ENCODE data around the gene PRKAG2. TPM values are rescaled to one million over a fixed set of nuclear protein-coding genes. Genes with fewer than 3 reads are reported as not detected.

The PRKAG2 gene
- total and polyA plus RNA-seq, 2 of the 8 experiments (the other 6 are each of a cell fraction or from before 2014, with no cell fraction given), result 7.5 to 18.1 TPM

DNA sequence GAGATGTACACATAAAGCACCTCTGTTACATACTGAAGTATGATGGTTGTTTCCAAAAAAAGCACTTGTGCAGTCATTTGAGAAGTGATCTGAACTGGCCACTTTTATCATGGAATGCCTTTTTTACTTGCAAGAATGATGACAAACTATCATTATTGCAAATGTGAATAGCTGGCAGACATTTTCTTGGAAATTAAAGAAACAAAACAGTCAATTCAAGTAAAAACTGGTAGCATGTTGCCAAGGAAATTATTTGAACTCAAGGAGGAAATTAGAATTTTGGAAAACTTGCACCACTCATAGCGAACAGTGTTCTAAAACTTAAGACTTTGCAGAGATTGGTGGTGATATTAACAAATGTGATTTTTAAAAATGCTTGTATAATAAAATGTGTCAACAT, 363.8 kb downstream of the PRKAG2 start:
- peaks cover 37 to 50% of the 10 kb centered on the region in 2 experiments for H4K20me1 ChIP-seq (replicated peaks in 1 of 2; ENCODE audit: control insufficient read depth in 1 of 2, insufficient read depth in 2 of 2, low read length in 2 of 2)
- FAIRE-seq, result no peak
- no peak overlapping the region for H3K4me3 ChIP-seq (ENCODE audit: extremely low read depth in 1 of 4, insufficient read depth in 2 of 4, low read depth in 3 of 4, low read length in 4 of 4)
- TF ChIP-seq POLR2A (IDR thresholded peaks at IDR 0.05; ENCODE audit: control extremely low read depth in 1 of 2, low read depth in 2 of 2, low read length in 2 of 2) (no peak), SP2 (IDR thresholded peaks at IDR 0.05; ENCODE audit: low read length) (no peak), JUND (IDR thresholded peaks at IDR 0.05; ENCODE audit: low read length) (no peak), SRF (IDR thresholded peaks at IDR 0.05; ENCODE audit: low read depth, low read length) (no peak), CREB1 (IDR thresholded peaks at IDR 0.05) (no peak), SUZ12 (IDR thresholded peaks at IDR 0.05; ENCODE audit: low read length) (no peak), CEBPB (IDR thresholded peaks at IDR 0.05; ENCODE audit: low read depth, low read length) (no peak), TAF7 (optimal IDR thresholded peaks at IDR 0.05; ENCODE audit: borderline replicate concordance, low read depth, low read length) (no peak), KDM4A (IDR thresholded peaks at IDR 0.05; ENCODE audit: low read depth, low read length, severe bottlenecking) (no peak), TAF1 (IDR thresholded peaks at IDR 0.05; ENCODE audit: low read depth, low read length) (no peak), SIN3A (conservative IDR thresholded peaks at IDR 0.05 in 1 of 2, IDR thresholded peaks at IDR 0.05 in 1 of 2; ENCODE audit: low read depth in 1 of 2, low read length in 2 of 2) (no peak), BCL11A (IDR thresholded peaks at IDR 0.05; ENCODE audit: low read depth in 2 of 2, low read length in 2 of 2) (no peak), RBBP5 (IDR thresholded peaks at IDR 0.05; ENCODE audit: borderline replicate concordance, low read depth, low read length) (no peak)

More for the DNA sequence above, 363.8 kb downstream of the PRKAG2 start:
- Histone ChIP-seq H3K79me2 (ENCODE audit: control insufficient read depth in 1 of 2, insufficient read depth in 2 of 2, low read length in 2 of 2) (peaks cover 58 to 100% of the 10 kb centered on the region in 2 experiments), H4K5ac (ENCODE audit: insufficient read length, low read depth, low read length) (no peak overlapping the region), H3K27me3 (replicated peaks in 1 of 4; ENCODE audit: control insufficient read depth in 3 of 4, extremely low read depth in 1 of 4, insufficient read depth in 3 of 4, low read length in 3 of 4) (no peaks in the 10 kb centered on the region), H2BK120ac (replicated peaks; ENCODE audit: low read depth, low read length) (no peak overlapping the region), H3K9ac (replicated peaks in 1 of 4; ENCODE audit: extremely low read depth in 1 of 4, low read depth in 3 of 4, low read length in 3 of 4) (no peak overlapping the region), H2BK5ac (ENCODE audit: low read depth, low read length) (no peak overlapping the region), H3K27ac (ENCODE audit: low read depth, low read length) (no peak overlapping the region), H2AFZ (ENCODE audit: low read length) (no peak overlapping the region), H3K4me2 (ENCODE audit: insufficient read depth in 1 of 2, low read depth in 2 of 2, low read length in 2 of 2) (no peak overlapping the region), H3K23ac (ENCODE audit: insufficient read length) (no peak overlapping the region), H3K9me3 (ENCODE audit: insufficient read depth in 2 of 2, low read depth in 1 of 2, low read length in 1 of 2) (no peaks in the 10 kb centered on the region), H4K91ac (replicated peaks; ENCODE audit: insufficient read length, low read length) (no peak overlapping the region), H3K18ac (ENCODE audit: extremely low read depth, low read length) (no peak overlapping the region), H3K23me2 (ENCODE audit: low read depth, low read length) (peaks cover 4% of the 10 kb centered on the region), H2AK5ac (ENCODE audit: low read depth, low read length) (no peak overlapping the region), H2BK20ac (ENCODE audit: low read length) (no peak overlapping the region), H3K14ac (ENCODE audit: insufficient read length) (no peak overlapping the region), H3K4me1 (replicated peaks in 1 of 4; ENCODE audit: control insufficient read depth in 3 of 4, insufficient read depth in 4 of 4, low read length in 3 of 4) (peaks cover 2 to 17% (median 6%) of the 10 kb centered on the region in 4 experiments), H3K79me1 (ENCODE audit: low read depth, low read length) (peaks cover 10% of the 10 kb centered on the region), H3K36me3 (ENCODE audit: control insufficient read depth in 2 of 4, insufficient read depth in 4 of 4, low read length in 3 of 4) (no peaks in the 10 kb centered on the region), H3K56ac (replicated peaks; ENCODE audit: insufficient read length, low read depth, low read length) (no peak overlapping the region), H2BK12ac (ENCODE audit: low read depth, low read length) (no peak overlapping the region), H4K8ac (ENCODE audit: extremely low read depth, insufficient read depth, low read length) (no peak overlapping the region), H2BK15ac (ENCODE audit: low read length) (no peak overlapping the region), H3K4ac (replicated peaks; ENCODE audit: insufficient read length, low read depth, low read length) (no peak overlapping the region)
- ChIA-PET CTCF (ENCODE audit: partially characterized antibody) (no interaction called here), POLR2A (ENCODE audit: partially characterized antibody) (interaction anchor here (1.2 kb wide), 1 partner anchor 14 kb away, joined by 4 read pairs; no protein-coding TSS in a partner anchor)
- WGBS, 2 experiments (ENCODE audit: extremely low coverage in 1 of 2, insufficient coverage in 1 of 2, insufficient read length in 1 of 2, insufficient replicate concordance in 2 of 2, low coverage in 1 of 2, low lambda C conversion rate in 2 of 2, missing lambda C conversion rate in 1 of 2), result 95% methylated on average over 1 of the region's 1 CpG; no CpG with 5 or more reads in 1 of the 2 experiments
- no peak for DNase-seq (ENCODE audit: low read depth in 1 of 2, low spot score in 2 of 2)

Data from H1 (cell line).